Measurements from ENCODE around the gene KIR3DL1.
"Not testable (repeated sequence)": the region's sequence is repeated elsewhere in the genome, so short reads cannot be mapped to it uniquely, and the experiment has no call there.

The KIR3DL1 gene

DNA sequence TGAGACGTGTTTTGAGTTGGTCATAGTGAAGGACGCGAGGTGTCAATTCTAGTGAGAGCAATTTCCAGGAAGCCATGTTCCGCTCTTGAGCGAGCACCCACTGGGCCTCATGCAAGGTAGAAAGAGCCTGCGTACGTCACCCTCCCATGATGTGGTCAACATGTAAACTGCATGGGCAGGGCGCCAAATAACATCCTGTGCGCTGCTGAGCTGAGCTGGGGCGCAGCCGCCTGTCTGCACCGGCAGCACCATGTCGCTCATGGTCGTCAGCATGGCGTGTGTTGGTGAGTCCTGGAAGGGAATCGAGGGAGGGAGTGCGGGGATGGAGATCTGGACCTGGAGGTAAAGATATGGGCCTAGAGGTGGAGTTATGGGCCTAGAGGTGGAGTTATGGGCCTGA is at the start of gene KIR3DL1:
KIR3DL1 (plus strand) TSS at position 218 of the 400 bp plus-strand sequence.
- not testable (repeated sequence) for DNase-seq

- DNase-seq = not testable (repeated sequence)
Observed at GRCh38 chr19:54769646-54770045, 46.6 kb upstream of the KIR3DL1 start, which contains the start of gene KIR2DL1. Gene KIR2DL1, plus strand, starts transcription at chr19:54769793. Its CDS starts 58 bp downstream, at chr19:54769851.

GRCh38 chr19:54770511-54770910 is 45.8 kb upstream of the KIR3DL1 start:
- DNase-seq = not testable (repeated sequence)

DNA sequence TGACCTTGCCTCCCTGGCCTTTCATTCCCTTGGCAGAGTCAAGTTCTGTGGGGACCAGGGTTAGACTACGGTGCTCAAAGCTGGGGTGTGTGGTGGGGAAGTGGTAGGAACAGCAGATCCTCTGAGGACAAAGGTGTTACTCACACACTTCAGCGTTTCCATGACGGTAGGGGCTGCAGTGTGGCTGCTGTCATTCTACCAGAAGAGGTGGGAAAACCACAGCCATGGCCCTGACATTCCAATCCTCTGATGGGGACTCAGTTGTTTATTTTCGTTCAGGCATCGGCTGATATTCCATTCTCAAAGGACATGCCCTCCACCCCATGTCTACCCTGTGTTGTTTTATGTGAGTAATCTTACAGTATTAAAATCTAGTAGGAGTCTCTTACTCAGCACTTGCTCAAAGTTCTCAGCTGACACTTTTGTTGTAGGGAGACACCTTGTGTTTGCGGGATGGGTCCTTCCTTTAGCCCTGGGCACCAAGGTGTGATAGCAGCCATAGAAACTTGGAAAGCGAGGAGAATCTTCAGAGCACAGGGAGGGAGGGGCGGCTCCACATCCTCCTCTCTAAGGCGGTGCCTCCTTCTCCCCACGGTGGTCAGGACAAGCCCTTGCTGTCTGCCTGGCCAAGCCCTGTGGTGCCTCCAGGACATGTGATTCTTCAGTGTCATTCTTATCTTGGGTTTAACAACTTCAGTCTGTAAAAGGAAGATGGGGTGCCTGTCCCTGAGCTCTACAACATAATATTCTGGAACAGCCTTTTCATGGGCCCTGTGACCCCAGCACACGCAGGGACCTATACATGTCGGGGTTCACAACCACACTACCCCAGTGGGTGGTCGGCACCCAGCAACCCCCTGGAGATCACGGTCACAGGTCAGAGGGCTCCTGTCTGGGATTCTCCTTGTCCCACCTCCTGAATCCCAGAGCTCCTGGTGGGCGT is 45.0 kb upstream of the KIR3DL1 start:
- DNase-seq = not testable (repeated sequence)

GRCh38 chr19:54772666-54773065 is 43.6 kb upstream of the KIR3DL1 start:
- DNase-seq = not testable (repeated sequence)

DNA sequence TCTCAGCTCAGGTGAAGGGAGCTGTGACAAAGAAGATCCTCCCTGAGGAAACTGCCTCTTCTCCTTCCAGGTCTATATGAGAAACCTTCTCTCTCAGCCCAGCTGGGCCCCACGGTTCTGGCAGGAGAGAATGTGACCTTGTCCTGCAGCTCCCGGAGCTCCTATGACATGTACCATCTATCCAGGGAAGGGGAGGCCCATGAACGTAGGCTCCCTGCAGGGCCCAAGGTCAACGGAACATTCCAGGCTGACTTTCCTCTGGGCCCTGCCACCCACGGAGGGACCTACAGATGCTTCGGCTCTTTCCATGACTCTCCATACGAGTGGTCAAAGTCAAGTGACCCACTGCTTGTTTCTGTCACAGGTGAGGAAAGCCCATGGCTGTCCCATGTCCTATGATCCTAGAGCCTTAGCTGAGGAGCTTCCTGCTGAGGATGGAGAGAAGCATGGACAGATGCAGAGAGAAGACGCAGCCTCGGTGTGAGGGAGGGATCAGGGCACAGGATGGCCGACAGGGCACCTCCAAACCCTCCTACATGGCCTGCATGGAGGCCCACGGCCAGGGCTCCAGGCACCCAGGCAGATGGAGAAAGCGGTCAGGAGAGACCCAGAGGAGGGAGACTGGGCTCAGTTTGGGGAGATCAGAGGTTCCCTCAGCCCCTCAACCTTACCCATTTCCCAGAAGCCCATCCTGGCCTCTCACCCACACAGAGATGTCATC is 41.0 kb upstream of the KIR3DL1 start:
- not testable (repeated sequence) for DNase-seq

GRCh38 chr19:54775830-54776229 is 40.4 kb upstream of the KIR3DL1 start:
- DNase-seq = not testable (repeated sequence)

DNA sequence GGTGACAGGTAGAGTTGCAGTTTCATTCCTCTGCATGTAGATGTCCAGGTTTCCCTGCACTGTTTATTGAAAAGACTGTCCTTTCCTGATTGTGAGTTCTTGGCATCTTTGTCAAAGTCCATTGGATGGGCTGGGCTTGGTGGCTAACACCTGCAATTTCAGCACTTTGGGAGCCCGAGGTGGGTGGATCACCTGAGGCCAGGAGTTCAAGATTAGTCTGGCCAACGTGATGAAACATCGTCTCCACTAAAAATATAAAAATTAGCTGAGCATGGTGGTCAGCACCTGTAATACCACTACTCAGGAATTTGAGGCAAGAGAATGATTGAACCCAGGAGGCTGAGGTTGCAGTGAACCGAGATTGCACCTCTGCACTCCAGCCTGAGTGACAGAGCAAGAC is 38.4 kb upstream of the KIR3DL1 start:
- not testable (repeated sequence) for DNase-seq

DNA sequence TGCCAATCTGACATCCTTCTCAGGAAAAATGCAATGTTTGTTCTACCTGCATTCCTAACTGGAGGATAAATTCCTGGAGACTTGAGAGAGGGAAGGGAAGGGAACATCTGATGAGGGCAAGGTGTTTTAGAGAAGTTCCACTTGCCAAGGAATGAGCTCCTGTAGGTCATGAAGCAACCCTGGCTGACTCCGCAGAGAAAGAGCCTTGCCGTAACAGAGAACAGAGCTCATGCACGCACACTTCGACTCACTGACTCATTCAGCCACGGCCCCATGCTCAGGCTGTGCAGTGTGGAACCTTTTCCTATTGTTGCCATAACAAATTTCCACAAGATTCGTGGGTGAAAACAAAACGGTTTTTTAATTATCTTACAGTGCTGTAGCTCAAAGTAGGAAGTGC is 37.4 kb upstream of the KIR3DL1 start:
- DNase-seq = not testable (repeated sequence)

- not testable (repeated sequence) for DNase-seq
Observed at GRCh38 chr19:54782916-54783315, 33.4 kb upstream of the KIR3DL1 start.

DNA sequence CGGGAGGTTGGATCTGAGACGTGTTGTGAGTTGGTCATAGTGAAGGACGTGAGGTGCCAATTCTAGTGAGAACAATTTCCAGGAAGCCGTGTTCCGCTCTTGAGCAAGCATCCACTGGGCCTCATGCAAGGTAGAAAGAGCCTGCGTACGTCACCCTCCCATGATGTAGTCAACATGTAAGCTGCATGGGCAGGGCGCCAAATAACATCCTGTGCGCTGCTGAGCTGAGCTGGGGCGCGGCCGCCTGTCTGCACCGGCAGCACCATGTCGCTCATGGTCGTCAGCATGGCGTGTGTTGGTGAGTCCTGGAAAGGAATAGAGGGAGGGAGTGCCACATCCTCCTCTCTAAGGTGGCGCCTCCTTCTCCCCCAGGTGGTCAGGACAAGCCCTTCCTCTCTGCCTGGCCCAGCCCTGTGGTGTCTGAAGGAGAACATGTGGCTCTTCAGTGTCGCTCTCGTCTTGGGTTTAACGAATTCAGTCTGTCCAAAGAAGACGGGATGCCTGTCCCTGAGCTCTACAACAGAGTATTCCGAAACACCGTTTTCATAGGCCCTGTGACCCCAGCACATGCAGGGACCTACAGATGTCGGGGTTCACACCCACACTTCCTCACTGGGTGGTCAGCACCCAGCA is 30.1 kb upstream of the KIR3DL1 start:
- DNase-seq = not testable (repeated sequence)

GRCh38 chr19:54788154-54788553 is 28.1 kb upstream of the KIR3DL1 start:
- DNase-seq = not testable (repeated sequence)

DNA sequence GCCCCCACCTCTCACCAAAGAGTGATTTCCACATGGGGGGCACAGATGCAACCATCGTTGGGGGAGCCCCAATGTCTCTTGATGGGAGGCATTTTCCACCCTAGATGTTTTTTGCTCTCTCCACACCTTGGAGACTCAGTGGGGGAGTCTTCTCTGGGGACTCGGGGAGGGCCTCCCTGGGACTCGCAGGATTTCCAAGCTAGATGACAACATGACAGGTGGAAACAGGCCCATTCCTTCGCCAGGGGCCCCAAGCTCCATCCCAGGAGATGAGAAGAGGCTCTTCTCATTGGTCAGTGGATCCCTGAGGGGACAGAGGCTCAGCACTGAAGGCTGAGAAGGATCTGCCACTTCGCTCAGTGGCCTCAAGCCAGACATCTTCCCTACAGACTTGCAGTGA is 25.6 kb upstream of the KIR3DL1 start:
- no peak for DNase-seq

GRCh38 chr19:54791476-54791875 is 24.8 kb upstream of the KIR3DL1 start:
- DNase-seq = no peak

DNA sequence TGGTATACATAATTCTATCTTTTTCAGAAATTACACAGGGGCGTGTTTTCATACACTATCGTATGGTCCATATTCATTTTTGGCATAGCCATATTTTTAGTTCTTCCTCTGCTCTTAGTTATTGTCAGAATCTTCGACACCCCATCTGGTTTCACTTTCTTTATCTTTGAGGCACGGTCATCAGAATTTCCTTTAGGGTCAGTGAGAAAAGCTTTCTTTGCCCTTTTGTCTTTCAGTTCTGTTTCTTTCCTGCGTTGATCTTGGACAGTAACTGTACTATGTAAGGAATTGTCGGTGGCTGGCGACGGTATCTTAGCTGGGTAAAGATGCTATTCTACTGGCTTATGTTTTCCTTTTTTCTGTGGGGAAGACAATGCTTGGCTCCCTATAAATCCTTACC is 23.5 kb upstream of the KIR3DL1 start:
- DNase-seq = no peak

- DNase-seq = no peak
Observed at GRCh38 chr19:54795758-54796157, 20.5 kb upstream of the KIR3DL1 start.

- DNase-seq = no peak
Observed at GRCh38 chr19:54803410-54803809, 12.9 kb upstream of the KIR3DL1 start, which contains the start of gene KIR2DL4. Gene KIR2DL4, plus strand, starts transcription at chr19:54803610. Its CDS starts 42 bp downstream, at chr19:54803652.

DNA sequence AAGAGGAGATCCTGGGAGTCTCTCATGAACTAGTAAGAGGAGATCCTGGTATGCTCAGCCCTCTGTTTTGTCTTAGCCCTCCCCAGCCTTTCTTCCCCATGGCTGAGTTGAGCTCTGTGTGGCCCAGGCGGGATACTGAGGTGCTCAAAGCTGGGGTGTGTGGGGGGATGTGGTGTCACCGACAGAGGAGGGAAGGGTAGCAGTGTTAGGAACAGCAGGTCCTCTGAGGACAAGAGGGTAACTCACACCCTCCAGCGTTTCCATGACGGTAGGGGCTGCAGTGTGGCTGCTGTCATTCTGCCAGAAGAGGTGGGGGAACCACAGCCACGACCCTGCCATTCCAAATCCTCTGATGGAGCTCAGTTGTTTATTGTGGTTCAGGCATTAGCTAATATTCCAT is 12.2 kb upstream of the KIR3DL1 start:
- DNase-seq = no peak

GRCh38 chr19:54804571-54804970 is 11.7 kb upstream of the KIR3DL1 start:
- DNase-seq = no peak

DNA sequence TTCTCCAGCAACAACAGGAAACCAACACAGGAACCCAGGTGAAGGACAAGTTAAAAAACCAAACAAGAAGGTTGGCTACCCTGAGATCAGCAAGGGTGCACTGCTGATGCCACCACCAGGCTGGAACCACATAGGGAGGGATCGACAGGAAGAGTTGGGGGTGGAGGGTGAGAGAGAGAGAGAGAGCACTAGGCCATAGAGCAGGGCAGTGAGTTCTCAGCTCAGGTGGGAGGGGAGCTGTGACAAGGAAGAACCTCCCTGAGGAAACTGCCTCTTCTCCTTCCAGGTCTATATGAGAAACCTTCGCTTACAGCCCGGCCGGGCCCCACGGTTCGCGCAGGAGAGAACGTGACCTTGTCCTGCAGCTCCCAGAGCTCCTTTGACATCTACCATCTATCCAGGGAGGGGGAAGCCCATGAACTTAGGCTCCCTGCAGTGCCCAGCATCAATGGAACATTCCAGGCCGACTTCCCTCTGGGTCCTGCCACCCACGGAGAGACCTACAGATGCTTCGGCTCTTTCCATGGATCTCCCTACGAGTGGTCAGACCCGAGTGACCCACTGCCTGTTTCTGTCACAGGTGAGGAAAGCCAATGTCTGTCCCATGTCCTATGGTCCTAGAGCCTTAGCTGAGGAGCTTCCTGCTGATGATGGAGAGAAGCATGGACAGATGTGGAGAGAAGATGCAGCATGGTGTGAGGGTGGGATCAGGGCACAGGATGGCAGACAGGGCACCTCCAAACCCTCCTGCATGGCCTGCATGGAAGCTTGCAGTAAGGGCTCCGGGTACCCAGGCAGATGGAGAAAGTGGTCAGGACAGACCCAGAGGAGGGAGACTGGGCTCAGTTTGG is 10.4 kb upstream of the KIR3DL1 start:
- DNase-seq = no peak

GRCh38 chr19:54806516-54806838 is 9.8 kb upstream of the KIR3DL1 start:
- DNase-seq = no peak

GRCh38 chr19:54814571-54814970 is 1.7 kb upstream of the KIR3DL1 start:
- DNase-seq = not testable (repeated sequence)
